H1 (cell line): Measurements from ENCODE around the gene ADRA2C.
A peak's percentile ranks its signal among the peaks of the same experiment; 100 is the strongest.

Experiments
- BACH1 ChIP-seq: IDR thresholded peaks from 2 replicates; pipeline ENCODE4 v1.6.1; 2012; ENCODE audit warnings: low read length, improper control_type of control experiment
- CTCF ChIP-seq, 3 experiments: IDR thresholded peaks; 1 replicate in 2 of 3; 2 replicates in 1 of 3; pipeline versions ENCODE4 v1.5.1 to v1.6.1; 2011; ENCODE audit warnings: low read length in 3 of 3, mild to moderate bottlenecking in 3 of 3, inconsistent platforms in 2 of 3, low read depth in 1 of 3, moderate library complexity in 1 of 3; ENCODE audit not compliant: insufficient read depth in 1 of 3; ENCODE audit errors: control extremely low read depth in 1 of 3
- EP300 ChIP-seq, 2 experiments: IDR thresholded peaks; 1 replicate in 1 of 2; 2 replicates in 1 of 2; pipeline ENCODE4 v1.6.1; 2011 to 2012; ENCODE audit warnings: low read depth in 2 of 2, low read length in 2 of 2, mild to moderate bottlenecking in 2 of 2, borderline replicate concordance in 1 of 2, inconsistent platforms in 1 of 2, moderate library complexity in 1 of 2
- EZH2 ChIP-seq: fragments of 200-600 bp; sonication (generic); IDR thresholded peaks from 2 replicates; pipeline ENCODE4 v1.7.1; 2012; ENCODE audit warnings: low read depth, mild to moderate bottlenecking, moderate library complexity, low read length, inconsistent platforms; ENCODE audit not compliant: severe bottlenecking
- JUND ChIP-seq: IDR thresholded peaks from 2 replicates; pipeline ENCODE4 v1.6.1; 2011; ENCODE audit warnings: mild to moderate bottlenecking, improper control_type of control experiment, low read length
- MAFK ChIP-seq: IDR thresholded peaks from 2 replicates; pipeline ENCODE4 v1.6.1; 2012; ENCODE audit warnings: low read depth, mild to moderate bottlenecking, improper control_type of control experiment, low read length
- POLR2A ChIP-seq, 2 experiments: IDR thresholded peaks; 1 replicate in 1 of 2; 2 replicates in 1 of 2; pipeline ENCODE4 v1.6.1; 2011; ENCODE audit warnings: low read depth in 2 of 2, low read length in 2 of 2, mild to moderate bottlenecking in 2 of 2; ENCODE audit errors: control extremely low read depth in 1 of 2
- POLR2AphosphoS5 ChIP-seq: IDR thresholded peaks from 2 replicates; pipeline ENCODE4 v1.6.1; 2011; ENCODE audit warnings: low read depth, low read length
- RNF2 ChIP-seq: fragments of 200-900, 300-1000 bp; sonication (generic); IDR thresholded peaks from 2 replicates; pipeline ENCODE4 v1.7.1; 2016; ENCODE audit warnings: borderline replicate concordance, low read depth, mild to moderate bottlenecking, antibody characterized with exemption, low read length; ENCODE audit not compliant: poor library complexity, severe bottlenecking; ENCODE audit errors: missing control alignments
- SIN3A ChIP-seq, 2 experiments: IDR thresholded peaks in 1 of 2; conservative IDR thresholded peaks in 1 of 2; 2 replicates each; pipeline ENCODE4 v1.6.1; 2011 to 2012; ENCODE audit warnings: low read length in 2 of 2, improper control_type of control experiment in 1 of 2, low read depth in 1 of 2, mild to moderate bottlenecking in 1 of 2
- SP1 ChIP-seq: IDR thresholded peaks from 2 replicates; pipeline ENCODE4 v1.6.1; 2011; ENCODE audit warnings: low read depth, low read length
- TAF1 ChIP-seq: IDR thresholded peaks from 2 replicates; pipeline ENCODE4 v1.6.1; 2011; ENCODE audit warnings: mild to moderate bottlenecking, low read depth, low read length
- TAF7 ChIP-seq: optimal IDR thresholded peaks from 2 replicates; pipeline ENCODE3; 2011; ENCODE audit warnings: low read depth, mild to moderate bottlenecking, inconsistent platforms, low read length, moderate library complexity, borderline replicate concordance
- USF2 ChIP-seq: IDR thresholded peaks from 2 replicates; pipeline ENCODE4 v1.6.1; 2011; ENCODE audit warnings: low read length, improper control_type of control experiment

GRCh38 chr4:3781193-3781886, 15.2 kb downstream of the ADRA2C start:
- TF ChIP-seq TAF1 (no peak), JUND (no peak), USF2 (no peak; the same call in 1 of the 2 replicates), POLR2AphosphoS5 (no peak), CTCF (IDR thresholded peaks at IDR 0.05; ENCODE audit: control extremely low read depth in 1 of 3, insufficient read depth in 1 of 3, low read depth in 1 of 3, low read length in 3 of 3) (no peak), POLR2A (IDR thresholded peaks at IDR 0.05; ENCODE audit: control extremely low read depth in 1 of 2, low read depth in 2 of 2, low read length in 2 of 2) (no peak), BACH1 (no peak), MAFK (no peak), EP300 (IDR thresholded peaks at IDR 0.05; ENCODE audit: borderline replicate concordance in 1 of 2, low read depth in 2 of 2, low read length in 2 of 2) (no peak), EZH2 (no peak), SIN3A (conservative IDR thresholded peaks at IDR 0.05 in 1 of 2, IDR thresholded peaks at IDR 0.05 in 1 of 2; ENCODE audit: low read depth in 1 of 2, low read length in 2 of 2) (no peak), RNF2 (no peak), SP1 (peak; percentile 29; the same call in 1 of the 2 replicates), TAF7 (no peak)
